Neuronal stem cell (in vitro differentiated cells): Measurements from ENCODE around the gene IFI30. TPM values are rescaled to one million over a fixed set of nuclear protein-coding genes. Genes with fewer than 3 reads are reported as not detected.
A peak's percentile ranks its signal among the peaks of the same experiment; 100 is the strongest.

Source experiments
- DNase-seq: peaks from one replicate; pipeline ENCODE4 v3.0.0-alpha.2; 2013; ENCODE audit warnings: low spot score
- H2AFZ ChIP-seq: one replicate; pipeline ENCODE4 v1.6.1; 2013; ENCODE audit warnings: mild to moderate bottlenecking, low read length, inconsistent platforms
- H2AK5ac ChIP-seq: 2 replicates; pipeline ENCODE4 v1.6.1; 2013; ENCODE audit warnings: low read depth, mild to moderate bottlenecking, inconsistent platforms, low read length, moderate library complexity, mixed read lengths
- H2BK120ac ChIP-seq: 2 replicates; pipeline ENCODE4 v1.6.1; 2013; ENCODE audit warnings: low read depth, mild to moderate bottlenecking, inconsistent platforms, low read length, moderate library complexity, mixed read lengths
- H2BK12ac ChIP-seq: one replicate; pipeline ENCODE4 v1.6.1; 2013; ENCODE audit warnings: low read length, inconsistent platforms
- H2BK15ac ChIP-seq: 2 replicates; pipeline ENCODE4 v1.6.1; 2013; ENCODE audit warnings: mild to moderate bottlenecking, low read length, inconsistent platforms, mixed read lengths
- H2BK5ac ChIP-seq: one replicate; pipeline ENCODE4 v1.6.1; 2013; ENCODE audit warnings: inconsistent platforms, mild to moderate bottlenecking, low read length, moderate library complexity
- H3K14ac ChIP-seq: one replicate; pipeline ENCODE4 v1.6.1; 2013; ENCODE audit warnings: low read length, inconsistent platforms
- H3K18ac ChIP-seq: 2 replicates; pipeline ENCODE4 v1.6.1; 2013; ENCODE audit warnings: low read length, inconsistent platforms
- H3K23ac ChIP-seq: 2 replicates; pipeline ENCODE4 v1.6.1; 2013; ENCODE audit warnings: low read depth, mild to moderate bottlenecking, mixed read lengths, low read length, inconsistent platforms; ENCODE audit not compliant: poor library complexity
- H3K27ac ChIP-seq: replicated peaks from 3 replicates; pipeline ENCODE4 v1.5.1; 2013; ENCODE audit warnings: low read length, inconsistent platforms
- H3K27me3 ChIP-seq, 3 experiments: 2 replicates each; pipeline ENCODE4 v1.6.1; 2013; ENCODE audit warnings: low read length in 3 of 3, mild to moderate bottlenecking in 2 of 3, inconsistent platforms in 1 of 3, low read depth in 1 of 3, mixed read lengths in 1 of 3, moderate library complexity in 1 of 3; ENCODE audit not compliant: control insufficient read depth in 3 of 3, insufficient read depth in 3 of 3
- H3K36me3 ChIP-seq, 2 donors: replicated peaks in 1 of 2; 2 replicates each; pipeline ENCODE4 v1.6.1; 2013; ENCODE audit warnings: low read length in 2 of 2; ENCODE audit not compliant: control insufficient read depth in 2 of 2, insufficient read depth in 2 of 2
- H3K4ac ChIP-seq: 2 replicates; pipeline ENCODE4 v1.6.1; 2013; ENCODE audit warnings: inconsistent platforms, mild to moderate bottlenecking, low read length, moderate library complexity
- H3K4me1 ChIP-seq, 2 donors: 1 replicate in 1 of 2; 2 replicates in 1 of 2; pipeline ENCODE4 v1.6.1; 2013; ENCODE audit warnings: low read length in 2 of 2, low read depth in 1 of 2; ENCODE audit not compliant: control insufficient read depth in 2 of 2, insufficient read depth in 1 of 2
- H3K4me2 ChIP-seq: one replicate; pipeline ENCODE4 v1.6.1; 2013; ENCODE audit warnings: mild to moderate bottlenecking, low read length, inconsistent platforms; ENCODE audit not compliant: insufficient read depth, poor library complexity, severe bottlenecking
- H3K4me3 ChIP-seq, 2 donors: 2 replicates each; pipeline ENCODE4 v1.5.1; 2013; ENCODE audit warnings: low read length in 2 of 2, mild to moderate bottlenecking in 2 of 2, inconsistent platforms in 1 of 2, moderate library complexity in 1 of 2
- H3K79me1 ChIP-seq: one replicate; pipeline ENCODE4 v1.6.1; 2013; ENCODE audit warnings: low read depth, mild to moderate bottlenecking, inconsistent platforms, low read length, moderate library complexity
- H3K9ac ChIP-seq: one replicate; pipeline ENCODE4 v1.6.1; 2013; ENCODE audit warnings: mild to moderate bottlenecking, low read depth, low read length, inconsistent platforms; ENCODE audit not compliant: poor library complexity
- H3K9me3 ChIP-seq, 2 donors: replicated peaks in 1 of 2; 2 replicates each; pipeline versions ENCODE3 to v1.6.1; 2013; ENCODE audit warnings: low read length in 2 of 2, mild to moderate bottlenecking in 2 of 2, inconsistent platforms in 1 of 2, low read depth in 1 of 2, mixed read lengths in 1 of 2, moderate library complexity in 1 of 2; ENCODE audit not compliant: control insufficient read depth in 2 of 2, insufficient read depth in 1 of 2
- H4K8ac ChIP-seq: one replicate; pipeline ENCODE4 v1.6.1; 2013; ENCODE audit warnings: low read depth, mild to moderate bottlenecking, inconsistent platforms, low read length, moderate library complexity
- H4K91ac ChIP-seq: one replicate; pipeline ENCODE4 v1.6.1; 2013; ENCODE audit warnings: low read length, low read depth, mild to moderate bottlenecking, inconsistent platforms; ENCODE audit not compliant: poor library complexity
- WGBS, 2 donors: extraction: QIAGEN DNeasy Blood & Tissue Kit; methylation state at CpG; one replicate each; pipeline ENCODE4 v1.1.7; 2013; ENCODE audit warnings: missing lambda C conversion rate in 2 of 2, mixed read lengths in 1 of 2; ENCODE audit not compliant: insufficient read length in 2 of 2, insufficient replicate concordance in 1 of 2; ENCODE audit errors: extremely low coverage in 2 of 2; 5-methylcytosine and 5-hydroxymethylcytosine counted together
- polyA plus RNA-seq, 2 experiments: library from polyadenylated mRNA; stranded (reverse); fragments of 200-250 nt; gene quantifications; one replicate each; pipeline ENCODE4 v1.2.3, GENCODE V29; 2013

IFI30 gene
- 0.79 TPM for polyA plus RNA-seq (2013, experiment 1 of 2)
- polyA plus RNA-seq (2013, experiment 2 of 2) = 0.73 TPM

DNA sequence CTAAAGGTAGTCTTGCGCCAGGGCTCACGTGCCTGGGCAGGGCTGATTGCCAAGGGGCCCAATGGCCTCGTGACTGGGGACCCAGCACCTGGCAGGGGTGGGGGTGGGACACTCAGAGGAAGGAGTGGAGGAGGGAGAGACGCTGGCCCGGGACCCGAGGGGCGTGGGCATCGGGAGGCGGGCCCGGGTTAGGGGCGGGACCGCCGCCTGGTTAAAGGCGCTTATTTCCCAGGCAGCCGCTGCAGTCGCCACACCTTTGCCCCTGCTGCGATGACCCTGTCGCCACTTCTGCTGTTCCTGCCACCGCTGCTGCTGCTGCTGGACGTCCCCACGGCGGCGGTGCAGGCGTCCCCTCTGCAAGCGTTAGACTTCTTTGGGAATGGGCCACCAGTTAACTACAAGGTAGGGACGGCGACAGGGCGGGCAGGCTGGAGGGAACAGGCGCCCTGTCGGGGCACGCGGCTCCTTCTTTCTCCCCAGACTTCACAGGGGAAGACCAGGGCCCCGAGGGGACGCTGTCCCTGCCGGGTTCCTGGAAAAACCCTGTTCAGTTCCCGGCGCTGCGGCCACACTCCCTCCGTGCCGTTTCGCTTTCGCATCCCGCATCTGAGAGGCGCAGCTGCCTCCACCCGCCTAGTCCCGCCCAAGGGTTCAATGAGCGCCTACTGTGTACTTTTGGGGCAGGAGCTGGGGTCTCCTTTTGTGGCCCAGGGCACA, at the start of gene IFI30:
Gene IFI30, plus strand, starts transcription at position 242 of the 717 bp plus-strand sequence. Its CDS starts 29 bp downstream, at position 271.
- Histone ChIP-seq H2BK120ac (no peak within 1 kb of the TSS), H2AFZ (peak within 1 kb of the TSS; percentile 91), H3K4ac (no peak within 1 kb of the TSS), H3K36me3 (peaks cover 8 to 18% of the 10 kb centered on the region in 2 donors), H2AK5ac (peak within 1 kb of the TSS; percentile 88), H3K79me1 (no peaks in the 10 kb centered on the region), H2BK12ac (peak within 1 kb of the TSS; percentile 80), H3K4me2 (peak within 1 kb of the TSS; percentile 73), H3K4me1 (peaks cover 3 to 8% of the 10 kb centered on the region in 2 donors), H3K14ac (peak within 1 kb of the TSS; percentile 59), H3K27me3 (peaks cover 3 to 27% (median 25%) of the 10 kb centered on the region in 3 experiments), H3K23ac (peak within 1 kb of the TSS; percentile 55), H3K4me3 (peak within 1 kb of the TSS; percentile 11 to 49), H2BK15ac (peak within 1 kb of the TSS; percentile 72), H2BK5ac (peak within 1 kb of the TSS; percentile 66), H4K91ac (peak within 1 kb of the TSS; percentile 50), H3K9ac (peak within 1 kb of the TSS; percentile 70), H3K27ac (no peak within 1 kb of the TSS), H3K9me3 (no peaks in the 10 kb centered on the region), H3K18ac (peak within 1 kb of the TSS; percentile 94), H4K8ac (no peak within 1 kb of the TSS)
- no CpG with 5 or more reads among the region's 47 CpGs for WGBS, 2 donors
- no peak for DNase-seq

DNA sequence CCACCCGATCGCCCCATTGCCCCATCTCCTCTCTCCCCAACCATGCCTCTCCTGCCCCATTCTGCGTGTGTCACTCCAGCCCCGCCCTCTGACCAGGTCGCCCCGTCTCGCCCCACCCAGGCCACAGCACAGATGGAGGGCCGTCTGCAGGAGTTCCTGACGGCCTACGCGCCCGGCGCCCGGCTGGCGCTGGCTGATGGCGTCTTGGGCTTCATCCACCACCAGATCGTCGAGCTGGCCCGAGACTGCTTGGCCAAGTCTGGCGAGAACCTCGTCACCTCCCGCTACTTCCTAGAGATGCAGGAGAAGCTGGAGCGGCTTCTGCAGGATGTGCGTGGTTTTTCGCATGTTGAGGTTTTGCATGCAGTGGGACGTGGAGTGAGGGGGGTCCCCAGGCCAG, 49.8 kb upstream of the IFI30 start:
- no peak overlapping the region for H4K91ac ChIP-seq
- no peak overlapping the region for H2BK5ac ChIP-seq
- H3K23ac ChIP-seq = no peak overlapping the region
- no peaks in the 10 kb centered on the region for H3K9me3 ChIP-seq
- peaks cover 6% of the 10 kb centered on the region for H3K79me1 ChIP-seq
- H3K4ac ChIP-seq = no peak overlapping the region
- H3K9ac ChIP-seq = peak overlapping the region; percentile 50
- H2AK5ac ChIP-seq = no peak overlapping the region
- no peaks in the 10 kb centered on the region for H3K27me3 ChIP-seq
- H3K14ac ChIP-seq = no peak overlapping the region
- H3K27ac ChIP-seq = no peak overlapping the region
- no peak overlapping the region for H2BK120ac ChIP-seq
- H3K4me3 ChIP-seq = no peak overlapping the region
- H3K18ac ChIP-seq = peak overlapping the region; percentile 48
- H3K36me3 ChIP-seq = peaks cover 17 to 48% of the 10 kb centered on the region in 2 donors
- no peak overlapping the region for H3K4me2 ChIP-seq
- H2AFZ ChIP-seq = no peak overlapping the region
- no peak overlapping the region for H2BK12ac ChIP-seq
- DNase-seq = no peak
- WGBS, 2 donors = no CpG with 5 or more reads among the region's 26 CpGs
- peak overlapping the region; percentile 58 for H2BK15ac ChIP-seq
- H4K8ac ChIP-seq = no peak overlapping the region
- peaks cover 6 to 7% of the 10 kb centered on the region in 2 donors for H3K4me1 ChIP-seq

DNA sequence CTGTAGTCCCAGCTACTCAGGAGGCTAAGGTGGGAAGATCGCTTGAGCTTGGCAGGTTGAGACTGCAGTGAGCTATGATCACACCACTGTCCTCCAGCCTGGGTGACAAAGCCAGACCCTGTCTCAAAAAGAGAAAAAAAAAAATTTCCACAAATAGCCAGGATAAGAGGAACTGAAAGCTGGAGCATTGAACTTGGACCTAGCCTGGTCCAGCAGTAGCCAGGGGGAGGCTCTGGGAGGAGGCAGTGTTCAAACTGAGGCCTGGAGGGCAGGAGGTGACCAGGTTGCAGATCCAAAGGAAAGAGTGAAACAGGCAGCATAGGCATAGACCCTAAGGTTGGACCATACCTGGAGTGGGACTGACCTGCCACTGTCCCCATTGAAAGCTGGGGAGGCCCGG, 47.5 kb upstream of the IFI30 start:
- Histone ChIP-seq H3K9ac (no peak overlapping the region), H3K4me2 (no peak overlapping the region), H2BK15ac (no peak overlapping the region), H3K27me3 (no peaks in the 10 kb centered on the region), H3K27ac (no peak overlapping the region), H2AK5ac (no peak overlapping the region), H3K4me3 (no peak overlapping the region), H4K91ac (no peak overlapping the region), H2AFZ (no peak overlapping the region), H3K36me3 (peaks cover 31 to 68% of the 10 kb centered on the region in 2 donors), H3K23ac (no peak overlapping the region), H2BK12ac (no peak overlapping the region), H3K4ac (no peak overlapping the region), H3K9me3 (no peaks in the 10 kb centered on the region), H3K79me1 (peaks cover 6% of the 10 kb centered on the region), H4K8ac (no peak overlapping the region), H3K4me1 (no peaks in the 10 kb centered on the region), H3K18ac (no peak overlapping the region), H2BK120ac (no peak overlapping the region), H2BK5ac (no peak overlapping the region), H3K14ac (no peak overlapping the region)
- no CpG with 5 or more reads among the region's 2 CpGs for WGBS, 2 donors
- no peak for DNase-seq

DNA sequence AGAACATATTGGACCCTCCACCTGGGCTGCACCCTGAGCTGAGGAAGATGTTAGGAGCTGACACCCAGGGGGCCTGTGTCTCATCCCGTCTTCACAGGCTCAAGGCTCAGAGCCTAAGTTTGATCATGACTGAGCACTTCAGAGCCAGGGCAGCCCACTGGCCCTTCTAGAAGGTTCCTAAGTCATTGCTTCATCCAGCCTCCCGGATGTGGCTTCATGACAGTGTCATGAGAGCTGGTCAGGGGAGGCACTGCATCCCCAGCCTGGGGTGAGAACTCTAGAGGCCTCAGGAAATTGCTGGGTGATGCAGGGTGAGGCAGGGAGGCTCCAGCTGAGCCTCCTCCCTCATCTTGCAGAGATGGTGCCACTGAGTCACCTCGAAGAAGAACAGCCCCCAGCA, 45.6 kb upstream of the IFI30 start:
- H2AK5ac ChIP-seq = no peak overlapping the region
- no peak overlapping the region for H2AFZ ChIP-seq
- no peaks in the 10 kb centered on the region for H3K4me1 ChIP-seq
- H2BK12ac ChIP-seq = no peak overlapping the region
- H4K8ac ChIP-seq = no peak overlapping the region
- H2BK5ac ChIP-seq = no peak overlapping the region
- no peak overlapping the region for H3K23ac ChIP-seq
- DNase-seq = no peak
- no peak overlapping the region for H3K27ac ChIP-seq
- no peak overlapping the region for H3K9ac ChIP-seq
- no peak overlapping the region for H3K4me3 ChIP-seq
- peaks cover 33 to 74% of the 10 kb centered on the region in 2 donors for H3K36me3 ChIP-seq
- no peaks in the 10 kb centered on the region for H3K27me3 ChIP-seq
- no peak overlapping the region for H2BK15ac ChIP-seq
- no peak overlapping the region for H4K91ac ChIP-seq
- H3K4ac ChIP-seq = no peak overlapping the region
- H3K9me3 ChIP-seq = no peaks in the 10 kb centered on the region
- no peak overlapping the region for H3K4me2 ChIP-seq
- H2BK120ac ChIP-seq = no peak overlapping the region
- WGBS, 2 donors = no CpG with 5 or more reads among the region's 3 CpGs
- H3K79me1 ChIP-seq = no peaks in the 10 kb centered on the region
- no peak overlapping the region for H3K14ac ChIP-seq
- H3K18ac ChIP-seq = no peak overlapping the region
